Measurements from ENCODE around the gene ACCS. TPM values are rescaled to one million over a fixed set of nuclear protein-coding genes. Genes with fewer than 3 reads are reported as not detected.
A peak's percentile ranks its signal among the peaks of the same experiment; 100 is the strongest.

The ACCS gene
- polyA plus RNA-seq, 4 donors = 7.0 to 62.6 (median 30.8) TPM

- no peak overlapping the region for H3K4me3 ChIP-seq (ENCODE audit: low read depth in 1 of 3, low read length in 3 of 3)
- DNase-seq (no peak), FAIRE-seq (no peak)
- H3K9me3 ChIP-seq (ENCODE audit: control insufficient read depth in 2 of 2, insufficient read depth in 1 of 2, low read depth in 1 of 2, low read length in 1 of 2) = no peaks in the 10 kb centered on the region
- peaks cover 0 to 6% (median 0%) of the 10 kb centered on the region in 3 donors for H3K4me1 ChIP-seq (ENCODE audit: control insufficient read depth in 3 of 3, insufficient read depth in 2 of 3, low read depth in 1 of 3, low read length in 2 of 3)
- WGBS, 3 donors = 36 to 50% (median 48%) methylated on average over 3 of the region's 3 CpGs
- peaks cover 0 to 10% (median 0%) of the 10 kb centered on the region in 3 donors for H3K27me3 ChIP-seq (ENCODE audit: control insufficient read depth in 3 of 3, insufficient read depth in 3 of 3, low read length in 3 of 3)
- H3K27ac ChIP-seq (ENCODE audit: low read depth in 1 of 3, low read length in 2 of 3) = no peak overlapping the region
- no peaks in the 10 kb centered on the region for H3K36me3 ChIP-seq (ENCODE audit: control insufficient read depth in 3 of 3, insufficient read depth in 2 of 3, low read depth in 1 of 3, low read length in 3 of 3)
Measured at GRCh38 chr11:44033856-44034255, 32.2 kb upstream of the ACCS start.

DNA sequence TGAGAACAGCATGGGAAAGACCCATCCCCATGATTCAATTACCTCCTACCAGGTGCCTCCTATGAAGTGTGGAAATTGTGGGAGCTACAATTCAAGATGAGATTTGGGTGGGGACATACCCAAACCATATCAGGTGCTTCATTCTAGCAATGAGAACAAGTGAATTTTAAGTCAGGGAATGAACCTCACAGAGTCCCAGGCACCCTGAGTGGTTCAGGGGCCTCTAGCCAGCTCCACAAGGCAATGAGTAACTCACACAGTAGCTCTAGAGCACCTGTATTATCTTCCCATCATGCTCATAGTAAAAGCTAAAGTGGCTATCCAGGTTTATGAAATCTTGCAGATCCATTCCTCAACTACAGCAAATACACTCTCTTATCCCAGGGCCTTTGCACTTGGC lies 31.4 kb upstream of the ACCS start:
- Histone ChIP-seq H3K9me3 (ENCODE audit: control insufficient read depth in 2 of 2, insufficient read depth in 1 of 2, low read depth in 1 of 2, low read length in 1 of 2) (no peaks in the 10 kb centered on the region), H3K4me1 (ENCODE audit: control insufficient read depth in 3 of 3, insufficient read depth in 2 of 3, low read depth in 1 of 3, low read length in 2 of 3) (peaks cover 0 to 6% (median 0%) of the 10 kb centered on the region in 3 donors), H3K27ac (ENCODE audit: low read depth in 1 of 3, low read length in 2 of 3) (no peak overlapping the region), H3K27me3 (ENCODE audit: control insufficient read depth in 3 of 3, insufficient read depth in 3 of 3, low read length in 3 of 3) (peaks cover 0 to 10% (median 0%) of the 10 kb centered on the region in 3 donors), H3K36me3 (ENCODE audit: control insufficient read depth in 3 of 3, insufficient read depth in 2 of 3, low read depth in 1 of 3, low read length in 3 of 3) (no peaks in the 10 kb centered on the region), H3K4me3 (ENCODE audit: low read depth in 1 of 3, low read length in 3 of 3) (no peak overlapping the region)
- FAIRE-seq (no peak), DNase-seq (no peak)

GRCh38 chr11:44036811-44037657 lies 29.0 kb upstream of the ACCS start:
- H3K36me3 ChIP-seq (ENCODE audit: control insufficient read depth in 3 of 3, insufficient read depth in 2 of 3, low read depth in 1 of 3, low read length in 3 of 3) = no peaks in the 10 kb centered on the region
- H3K27me3 ChIP-seq (ENCODE audit: control insufficient read depth in 3 of 3, insufficient read depth in 3 of 3, low read length in 3 of 3) = peaks cover 0 to 5% (median 0%) of the 10 kb centered on the region in 3 donors
- 19 to 33% (median 29%) methylated on average over 12 of the region's 12 CpGs for WGBS, 3 donors
- FAIRE-seq = no peak
- H3K4me1 ChIP-seq (ENCODE audit: control insufficient read depth in 3 of 3, insufficient read depth in 2 of 3, low read depth in 1 of 3, low read length in 2 of 3) = peaks cover 0 to 4% (median 0%) of the 10 kb centered on the region in 3 donors
- H3K4me3 ChIP-seq (ENCODE audit: low read depth in 1 of 3, low read length in 3 of 3) = no peak overlapping the region
- peak; percentile 59 to 82 for DNase-seq
- peaks cover 0 to 4% of the 10 kb centered on the region in 2 donors for H3K9me3 ChIP-seq (ENCODE audit: control insufficient read depth in 2 of 2, insufficient read depth in 1 of 2, low read depth in 1 of 2, low read length in 1 of 2)
- H3K27ac ChIP-seq (ENCODE audit: low read depth in 1 of 3, low read length in 2 of 3) = peak overlapping the region in 1 of 3 donors; percentile 55

- Histone ChIP-seq H3K36me3 (ENCODE audit: control insufficient read depth in 3 of 3, insufficient read depth in 2 of 3, low read depth in 1 of 3, low read length in 3 of 3) (no peaks in the 10 kb centered on the region), H3K4me3 (ENCODE audit: low read depth in 1 of 3, low read length in 3 of 3) (no peak overlapping the region), H3K4me1 (ENCODE audit: control insufficient read depth in 3 of 3, insufficient read depth in 2 of 3, low read depth in 1 of 3, low read length in 2 of 3) (peaks cover 0 to 4% (median 0%) of the 10 kb centered on the region in 3 donors), H3K27ac (ENCODE audit: low read depth in 1 of 3, low read length in 2 of 3) (no peak overlapping the region), H3K9me3 (ENCODE audit: control insufficient read depth in 2 of 2, insufficient read depth in 1 of 2, low read depth in 1 of 2, low read length in 1 of 2) (peaks cover 0 to 4% of the 10 kb centered on the region in 2 donors), H3K27me3 (ENCODE audit: control insufficient read depth in 3 of 3, insufficient read depth in 3 of 3, low read length in 3 of 3) (no peaks in the 10 kb centered on the region)
- FAIRE-seq (no peak), DNase-seq (no peak)
- WGBS, 3 donors = 55 to 67% (median 55%) methylated on average over 2 of the region's 2 CpGs
Measured at GRCh38 chr11:44037658-44037998, 28.4 kb upstream of the ACCS start.

GRCh38 chr11:44043157-44043556 lies 22.9 kb upstream of the ACCS start:
- peaks cover 0 to 7% of the 10 kb centered on the region in 2 donors for H3K9me3 ChIP-seq (ENCODE audit: control insufficient read depth in 2 of 2, insufficient read depth in 1 of 2, low read depth in 1 of 2, low read length in 1 of 2)
- H3K36me3 ChIP-seq (ENCODE audit: control insufficient read depth in 3 of 3, insufficient read depth in 2 of 3, low read depth in 1 of 3, low read length in 3 of 3) = no peaks in the 10 kb centered on the region
- 75 to 86% (median 81%) methylated on average over 2 of the region's 2 CpGs for WGBS, 3 donors
- no peaks in the 10 kb centered on the region for H3K4me1 ChIP-seq (ENCODE audit: control insufficient read depth in 3 of 3, insufficient read depth in 2 of 3, low read depth in 1 of 3, low read length in 2 of 3)
- peaks cover 0 to 5% (median 2%) of the 10 kb centered on the region in 3 donors for H3K27me3 ChIP-seq (ENCODE audit: control insufficient read depth in 3 of 3, insufficient read depth in 3 of 3, low read length in 3 of 3)
- no peak for FAIRE-seq
- no peak overlapping the region for H3K4me3 ChIP-seq (ENCODE audit: low read depth in 1 of 3, low read length in 3 of 3)
- no peak for DNase-seq
- H3K27ac ChIP-seq (ENCODE audit: low read depth in 1 of 3, low read length in 2 of 3) = no peak overlapping the region

GRCh38 chr11:44046182-44046581 lies 19.9 kb upstream of the ACCS start:
- no peaks in the 10 kb centered on the region for H3K36me3 ChIP-seq (ENCODE audit: control insufficient read depth in 3 of 3, insufficient read depth in 2 of 3, low read depth in 1 of 3, low read length in 3 of 3)
- peaks cover 0 to 5% (median 2%) of the 10 kb centered on the region in 3 donors for H3K27me3 ChIP-seq (ENCODE audit: control insufficient read depth in 3 of 3, insufficient read depth in 3 of 3, low read length in 3 of 3)
- no peak overlapping the region for H3K27ac ChIP-seq (ENCODE audit: low read depth in 1 of 3, low read length in 2 of 3)
- FAIRE-seq = no peak
- no peak overlapping the region for H3K4me3 ChIP-seq (ENCODE audit: low read depth in 1 of 3, low read length in 3 of 3)
- WGBS, 3 donors = 24 to 52% (median 38%) methylated on average over 2 of the region's 2 CpGs
- peaks cover 0 to 3% of the 10 kb centered on the region in 2 donors for H3K9me3 ChIP-seq (ENCODE audit: control insufficient read depth in 2 of 2, insufficient read depth in 1 of 2, low read depth in 1 of 2, low read length in 1 of 2)
- no peaks in the 10 kb centered on the region for H3K4me1 ChIP-seq (ENCODE audit: control insufficient read depth in 3 of 3, insufficient read depth in 2 of 3, low read depth in 1 of 3, low read length in 2 of 3)
- peak; percentile 49 to 75 for DNase-seq

DNA sequence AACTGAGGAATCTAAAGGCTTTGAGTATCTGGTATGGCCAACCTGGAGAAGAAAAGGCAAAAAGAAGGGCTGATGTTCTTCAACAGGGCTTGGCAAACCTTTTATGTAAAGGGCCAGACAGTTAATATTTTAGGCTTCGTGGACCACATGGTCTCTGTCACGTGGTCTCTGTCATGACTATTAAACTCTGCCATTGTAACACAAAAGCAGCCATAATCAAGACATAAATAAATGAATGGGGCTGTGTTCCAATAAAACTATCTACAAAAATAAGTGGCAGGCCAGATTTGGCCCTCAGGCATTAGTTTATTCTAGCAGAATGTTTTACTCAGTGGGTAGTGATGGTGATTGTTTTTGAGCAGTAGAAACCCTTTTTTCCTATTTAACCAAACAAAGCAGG lies 18.8 kb upstream of the ACCS start:
- no peak for DNase-seq

DNA sequence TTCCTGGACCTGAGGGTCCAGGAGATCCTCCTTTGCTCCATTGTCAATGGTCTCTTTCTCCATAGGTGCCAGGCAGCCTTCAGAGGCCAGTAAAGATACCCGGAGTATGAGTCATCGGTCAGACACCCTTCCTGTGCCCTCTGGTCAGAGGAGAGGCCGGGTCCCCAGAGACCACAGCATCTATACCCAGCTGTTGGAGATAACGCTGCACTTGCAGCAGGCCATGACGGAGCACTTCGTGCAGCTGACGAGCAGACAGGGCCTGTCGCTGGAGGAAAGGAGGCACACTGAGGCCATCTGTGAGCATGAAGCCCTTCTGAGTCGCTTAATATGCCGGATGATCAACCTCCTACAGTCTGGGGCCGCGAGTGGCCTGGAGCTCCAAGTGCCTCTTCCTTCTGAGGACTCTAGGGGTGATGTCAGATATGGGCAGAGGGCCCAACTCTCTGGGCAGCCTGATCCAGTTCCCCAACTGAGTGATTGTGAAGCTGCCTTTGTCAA lies 18.1 kb upstream of the ACCS start, which contains the start of gene ACCSL:
TSS of gene ACCSL (plus strand) at position 51 of the 501 bp plus-strand sequence. CDS start at position 107, 56 bp downstream.
- WGBS, 3 donors = 82 to 92% (median 86%) methylated on average over 12 of the region's 12 CpGs
- FAIRE-seq (no peak), DNase-seq (no peak)

More for the DNA sequence above, 18.8 kb upstream of the ACCS start:
- H3K36me3 ChIP-seq (ENCODE audit: control insufficient read depth in 3 of 3, insufficient read depth in 2 of 3, low read depth in 1 of 3, low read length in 3 of 3) = no peaks in the 10 kb centered on the region
- H3K4me1 ChIP-seq (ENCODE audit: control insufficient read depth in 3 of 3, insufficient read depth in 2 of 3, low read depth in 1 of 3, low read length in 2 of 3) = no peaks in the 10 kb centered on the region
- peaks cover 0 to 3% of the 10 kb centered on the region in 2 donors for H3K9me3 ChIP-seq (ENCODE audit: control insufficient read depth in 2 of 2, insufficient read depth in 1 of 2, low read depth in 1 of 2, low read length in 1 of 2)
- WGBS, 3 donors = 61 to 84% (median 64%) methylated on average over 2 of the region's 2 CpGs
- no peak overlapping the region for H3K4me3 ChIP-seq (ENCODE audit: low read depth in 1 of 3, low read length in 3 of 3)
- no peak overlapping the region for H3K27ac ChIP-seq (ENCODE audit: low read depth in 1 of 3, low read length in 2 of 3)
- FAIRE-seq = no peak
- peaks cover 0 to 5% (median 2%) of the 10 kb centered on the region in 3 donors for H3K27me3 ChIP-seq (ENCODE audit: control insufficient read depth in 3 of 3, insufficient read depth in 3 of 3, low read length in 3 of 3)

More for the DNA sequence above, 18.1 kb upstream of the ACCS start, which contains the start of gene ACCSL:
- Histone ChIP-seq H3K4me3 (ENCODE audit: low read depth in 1 of 3, low read length in 3 of 3) (no peak within 1 kb of the TSS), H3K9me3 (ENCODE audit: control insufficient read depth in 2 of 2, insufficient read depth in 1 of 2, low read depth in 1 of 2, low read length in 1 of 2) (peaks cover 0 to 3% of the 10 kb centered on the region in 2 donors), H3K4me1 (ENCODE audit: control insufficient read depth in 3 of 3, insufficient read depth in 2 of 3, low read depth in 1 of 3, low read length in 2 of 3) (no peaks in the 10 kb centered on the region), H3K27ac (ENCODE audit: low read depth in 1 of 3, low read length in 2 of 3) (no peak within 1 kb of the TSS), H3K27me3 (ENCODE audit: control insufficient read depth in 3 of 3, insufficient read depth in 3 of 3, low read length in 3 of 3) (peaks cover 0 to 5% (median 2%) of the 10 kb centered on the region in 3 donors), H3K36me3 (ENCODE audit: control insufficient read depth in 3 of 3, insufficient read depth in 2 of 3, low read depth in 1 of 3, low read length in 3 of 3) (no peaks in the 10 kb centered on the region)
